Right atrium auricular region (tissue), 2 donors: Measurements from ENCODE around the gene NTNG1. TPM values are rescaled to one million over a fixed set of nuclear protein-coding genes. Genes with fewer than 3 reads are reported as not detected.

Source experiments
- DNase-seq: peaks from one replicate; pipeline ENCODE4 v3.0.0-alpha.2; 2019; ENCODE audit warnings: low spot score
- H3K27ac ChIP-seq, 2 donors: fragments of 200-600 bp; sonication (generic); 1 replicate in 1 of 2; 2 replicates in 1 of 2; pipeline ENCODE4 v1.5.1; 2016 to 2019
- H3K27me3 ChIP-seq, 2 donors: fragments of 200-600 bp; sonication (generic); one replicate each; pipeline versions ENCODE4 v1.5.1 to v1.6.0; 2017 to 2019
- H3K36me3 ChIP-seq: fragments of 200-600 bp; sonication (generic); one replicate; pipeline ENCODE4 v1.5.1; 2016
- H3K4me1 ChIP-seq, 2 donors: fragments of 200-600 bp; sonication (generic); one replicate each; pipeline versions ENCODE4 v1.5.1 to v1.6.0; 2017 to 2019
- H3K4me3 ChIP-seq, 2 donors: fragments of 200-600 bp; sonication (generic); 1 replicate in 1 of 2; 2 replicates in 1 of 2; pipeline ENCODE4 v1.5.1; 2017 to 2019; ENCODE audit warnings: mild to moderate bottlenecking in 1 of 2, moderate library complexity in 1 of 2
- H3K9me3 ChIP-seq, 2 donors: fragments of 200-600 bp; sonication (generic); one replicate each; pipeline ENCODE4 v1.5.1; 2019
- total RNA-seq, 2 donors: library from RNA; depleted of rRNA; stranded (reverse); fragments of >200 nt; gene quantifications; one replicate each; pipeline ENCODE4 v1.1.0, GENCODE V29; 2016
- TF ChIP-seq, protein P1 (sequence below), 2 donors: fragments of 200-600 bp; sonication (generic); IDR thresholded peaks; one replicate each; pipeline ENCODE4 v1.5.1; 2019; ENCODE audit warnings: antibody characterized with exemption in 2 of 2

NTNG1 gene
- total RNA-seq, 2 donors from 2014 or later, result 1.8 to 2.6 TPM

DNA sequence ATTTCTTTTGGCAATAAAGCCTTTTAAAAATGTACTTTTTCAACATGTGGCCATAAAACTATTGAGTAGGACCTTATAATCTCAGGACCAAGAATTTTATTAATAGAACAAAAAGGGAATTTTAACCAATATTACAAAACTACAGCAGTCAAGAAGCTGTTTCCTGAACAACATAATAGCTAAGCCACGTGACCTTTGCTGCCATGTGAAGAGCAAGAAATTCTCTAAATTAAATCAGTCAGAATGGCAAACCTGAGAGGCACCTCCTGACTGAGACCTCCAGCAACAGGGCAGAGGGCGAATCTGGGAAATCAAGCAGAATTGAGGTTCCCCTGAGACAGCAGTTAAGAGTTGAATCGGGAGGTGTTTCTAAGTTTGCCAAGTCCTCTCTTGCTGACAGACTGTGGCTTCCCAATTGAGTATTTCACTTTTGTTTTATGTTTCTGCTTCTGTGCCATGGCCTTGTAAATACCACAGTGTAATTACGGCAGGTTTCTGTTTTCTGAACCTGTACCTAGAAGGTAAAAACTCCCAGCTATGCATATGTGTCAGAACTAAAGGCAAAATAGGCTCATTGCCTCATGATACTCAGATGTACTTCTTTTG lies 358.4 kb downstream of the NTNG1 start:
- H3K27me3 ChIP-seq, result no peaks in the 10 kb centered on the region
- H3K4me3 ChIP-seq, result no peak overlapping the region
- no peaks in the 10 kb centered on the region for H3K36me3 ChIP-seq
- TF ChIP-seq, protein P1, sequence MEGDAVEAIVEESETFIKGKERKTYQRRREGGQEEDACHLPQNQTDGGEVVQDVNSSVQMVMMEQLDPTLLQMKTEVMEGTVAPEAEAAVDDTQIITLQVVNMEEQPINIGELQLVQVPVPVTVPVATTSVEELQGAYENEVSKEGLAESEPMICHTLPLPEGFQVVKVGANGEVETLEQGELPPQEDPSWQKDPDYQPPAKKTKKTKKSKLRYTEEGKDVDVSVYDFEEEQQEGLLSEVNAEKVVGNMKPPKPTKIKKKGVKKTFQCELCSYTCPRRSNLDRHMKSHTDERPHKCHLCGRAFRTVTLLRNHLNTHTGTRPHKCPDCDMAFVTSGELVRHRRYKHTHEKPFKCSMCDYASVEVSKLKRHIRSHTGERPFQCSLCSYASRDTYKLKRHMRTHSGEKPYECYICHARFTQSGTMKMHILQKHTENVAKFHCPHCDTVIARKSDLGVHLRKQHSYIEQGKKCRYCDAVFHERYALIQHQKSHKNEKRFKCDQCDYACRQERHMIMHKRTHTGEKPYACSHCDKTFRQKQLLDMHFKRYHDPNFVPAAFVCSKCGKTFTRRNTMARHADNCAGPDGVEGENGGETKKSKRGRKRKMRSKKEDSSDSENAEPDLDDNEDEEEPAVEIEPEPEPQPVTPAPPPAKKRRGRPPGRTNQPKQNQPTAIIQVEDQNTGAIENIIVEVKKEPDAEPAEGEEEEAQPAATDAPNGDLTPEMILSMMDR (IDR thresholded peaks at IDR 0.05), result no peak
- H3K27ac ChIP-seq, result no peak overlapping the region
- H3K9me3 ChIP-seq, result no peaks in the 10 kb centered on the region
- no peak for DNase-seq
- no peaks in the 10 kb centered on the region for H3K4me1 ChIP-seq

DNA sequence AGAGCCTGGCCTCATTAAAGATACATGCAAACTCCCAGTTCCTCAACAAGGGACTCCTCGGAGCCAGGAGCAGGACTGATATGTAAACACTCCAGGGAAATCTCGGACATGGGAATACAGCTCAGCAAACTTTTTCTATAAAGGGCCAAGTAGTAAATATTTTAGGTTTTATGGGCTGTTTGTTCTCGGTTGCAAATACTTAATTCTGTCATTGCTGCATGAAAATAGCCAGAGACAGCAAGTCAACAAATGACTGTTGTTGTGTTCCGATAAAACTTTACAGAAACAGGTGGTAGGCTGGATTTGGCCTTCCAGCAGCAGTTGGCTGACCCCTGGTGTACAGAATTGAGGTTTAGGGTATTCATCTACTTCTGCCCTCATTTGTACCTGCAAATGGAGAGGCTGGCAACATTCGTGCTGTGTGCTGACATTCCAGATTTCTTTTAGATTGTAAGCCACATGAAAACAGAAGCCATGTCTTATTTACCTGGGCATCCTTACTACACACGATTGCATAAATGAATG lies 360.3 kb downstream of the NTNG1 start:
- Histone ChIP-seq H3K27me3 (no peaks in the 10 kb centered on the region), H3K4me3 (no peak overlapping the region), H3K9me3 (no peaks in the 10 kb centered on the region), H3K36me3 (no peaks in the 10 kb centered on the region), H3K4me1 (no peaks in the 10 kb centered on the region), H3K27ac (no peak overlapping the region)
- TF ChIP-seq, protein P1 (IDR thresholded peaks at IDR 0.05), result no peak
- no peak for DNase-seq

DNA sequence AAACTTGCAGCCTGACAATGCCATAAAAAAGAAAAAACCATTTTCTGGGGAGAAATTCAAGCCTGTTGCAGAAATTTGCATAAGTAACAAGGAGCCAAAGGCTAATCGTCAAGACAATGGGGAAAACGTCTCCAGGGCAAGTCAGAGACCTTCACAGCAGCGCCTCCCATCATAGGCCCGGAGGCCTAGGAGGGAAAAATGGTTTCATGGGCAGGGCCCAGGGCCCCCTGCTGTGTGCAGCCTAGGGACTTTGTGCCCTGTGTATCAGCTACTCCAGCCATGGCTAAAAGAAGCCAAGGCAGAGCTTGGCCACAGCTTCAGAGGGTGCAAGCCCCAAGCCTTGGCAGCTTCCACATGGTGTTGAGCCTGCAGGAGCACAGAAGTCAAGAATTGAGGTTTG lies 369.5 kb downstream of the NTNG1 start:
- Histone ChIP-seq H3K36me3 (no peaks in the 10 kb centered on the region), H3K27ac (no peak overlapping the region), H3K9me3 (no peaks in the 10 kb centered on the region), H3K4me3 (no peak overlapping the region), H3K4me1 (no peaks in the 10 kb centered on the region), H3K27me3 (no peaks in the 10 kb centered on the region)
- TF ChIP-seq, protein P1 (IDR thresholded peaks at IDR 0.05), result no peak
- no peak for DNase-seq

DNA sequence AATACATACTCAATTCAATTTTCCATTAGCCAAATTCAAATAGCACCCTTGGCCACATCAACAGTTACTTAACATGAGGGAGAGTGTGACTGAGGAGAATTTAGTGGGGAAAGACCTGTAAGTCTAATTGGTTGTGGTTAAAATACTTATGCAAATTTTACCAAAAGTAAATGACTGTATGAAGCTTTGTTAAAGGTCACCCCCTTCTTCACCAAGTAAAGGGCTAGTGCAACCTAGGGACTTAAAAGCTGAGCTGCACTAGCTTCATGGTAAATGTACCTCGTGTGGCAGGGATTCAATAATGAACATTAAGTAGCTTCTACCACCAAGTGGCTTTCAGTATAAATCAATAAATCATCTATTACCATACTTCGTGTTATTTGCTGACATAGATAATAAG lies 372.0 kb downstream of the NTNG1 start:
- no peaks in the 10 kb centered on the region for H3K9me3 ChIP-seq
- TF ChIP-seq, protein P1 (IDR thresholded peaks at IDR 0.05), result no peak
- no peaks in the 10 kb centered on the region for H3K36me3 ChIP-seq
- no peak overlapping the region for H3K4me3 ChIP-seq
- no peaks in the 10 kb centered on the region for H3K4me1 ChIP-seq
- H3K27me3 ChIP-seq, result no peaks in the 10 kb centered on the region
- DNase-seq, result no peak
- H3K27ac ChIP-seq, result no peak overlapping the region

DNA sequence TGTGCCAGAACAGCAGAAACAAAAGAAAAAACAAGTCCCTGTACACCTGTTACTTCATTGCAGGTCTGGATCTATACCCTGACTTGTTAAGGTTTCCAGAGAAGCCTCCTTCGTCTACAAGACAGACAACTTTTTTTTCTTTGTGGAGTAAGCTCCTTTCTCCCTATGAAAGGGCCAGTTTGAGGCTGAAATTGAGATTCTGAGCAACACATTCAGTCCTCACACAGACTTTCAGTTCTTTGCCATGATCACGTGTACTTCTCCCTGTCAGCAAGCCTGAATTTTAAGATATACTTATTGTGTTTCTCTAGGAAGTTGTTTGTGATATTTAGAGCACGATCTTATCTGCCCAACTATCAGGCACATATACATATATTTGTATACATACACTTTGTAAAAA lies 374.0 kb downstream of the NTNG1 start:
- Histone ChIP-seq H3K27ac (no peak overlapping the region), H3K4me1 (no peaks in the 10 kb centered on the region), H3K27me3 (no peaks in the 10 kb centered on the region), H3K9me3 (no peaks in the 10 kb centered on the region), H3K36me3 (no peaks in the 10 kb centered on the region), H3K4me3 (no peak overlapping the region)
- DNase-seq, result no peak
- TF ChIP-seq, protein P1 (IDR thresholded peaks at IDR 0.05), result no peak

DNA sequence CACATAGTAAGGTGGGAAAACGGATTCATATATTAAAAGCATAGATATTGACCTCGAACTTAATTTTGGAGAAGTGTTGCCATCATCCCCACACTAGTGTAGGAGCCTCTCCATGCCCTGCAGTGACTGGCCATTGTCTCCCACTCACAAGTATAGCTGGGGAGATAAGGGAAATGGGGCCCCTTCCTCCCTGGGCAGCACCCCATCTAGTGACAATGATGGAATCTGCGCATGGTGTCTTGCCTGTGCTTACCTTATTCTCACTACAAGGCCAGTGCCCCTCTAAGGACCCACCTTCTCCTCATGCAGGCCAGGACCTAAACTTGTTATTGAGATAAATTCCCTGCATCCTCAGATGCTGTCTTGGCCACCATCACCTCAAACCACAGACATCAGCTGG lies 374.9 kb downstream of the NTNG1 start:
- Histone ChIP-seq H3K27ac (no peak overlapping the region), H3K4me3 (no peak overlapping the region), H3K4me1 (no peaks in the 10 kb centered on the region), H3K36me3 (no peaks in the 10 kb centered on the region), H3K9me3 (no peaks in the 10 kb centered on the region), H3K27me3 (no peaks in the 10 kb centered on the region)
- no peak for DNase-seq
- TF ChIP-seq, protein P1 (IDR thresholded peaks at IDR 0.05), result no peak
